WTC11 (cell line): ENCODE measurements around the gene ARHGAP8.

Experiments
- CREB1 ChIP-seq: sonication (generic); formaldehyde crosslinking; IDR thresholded peaks from 2 replicates; pipeline ENCODE4 v1.8.0; 2023; ENCODE audit warnings: mild to moderate bottlenecking, missing genetic modification reagents
- CTCF ChIP-seq: fragments of 200-600 bp; IDR thresholded peaks from 2 replicates; pipeline ENCODE4 v1.8.0; 2022; ENCODE audit warnings: antibody characterized with exemption
- ELF4 ChIP-seq: sonication (generic); formaldehyde crosslinking; IDR thresholded peaks from 2 replicates; pipeline ENCODE4 v1.8.1; 2022; ENCODE audit warnings: low read depth, mild to moderate bottlenecking, moderate library complexity, missing genetic modification reagents
- NFE2L1 ChIP-seq: sonication (generic); formaldehyde crosslinking; IDR thresholded peaks from 2 replicates; pipeline ENCODE4 v1.8.1; 2023; ENCODE audit warnings: missing genetic modification reagents
- NFYB ChIP-seq: sonication (generic); formaldehyde crosslinking; conservative IDR thresholded peaks from 2 replicates; pipeline ENCODE4 v1.8.0; 2022; ENCODE audit warnings: low read depth, missing genetic modification reagents
- ZBTB21 ChIP-seq: sonication (generic); formaldehyde crosslinking; IDR thresholded peaks from 2 replicates; pipeline ENCODE4 v1.8.1; 2023; ENCODE audit warnings: mild to moderate bottlenecking, missing genetic modification reagents, borderline replicate concordance

GRCh38 chr22:44805711-44806110, 53.3 kb downstream of the ARHGAP8 start:
- TF ChIP-seq ZBTB21 (CRISPR knock-in tag) (no peak), CTCF (no peak), ELF4 (no peak), CREB1 (CRISPR knock-in tag) (no peak), NFYB (CRISPR knock-in tag) (no peak), NFE2L1 (CRISPR knock-in tag) (no peak)
